ENCODE measurements around the gene RAB24.

RAB24 gene

DNA sequence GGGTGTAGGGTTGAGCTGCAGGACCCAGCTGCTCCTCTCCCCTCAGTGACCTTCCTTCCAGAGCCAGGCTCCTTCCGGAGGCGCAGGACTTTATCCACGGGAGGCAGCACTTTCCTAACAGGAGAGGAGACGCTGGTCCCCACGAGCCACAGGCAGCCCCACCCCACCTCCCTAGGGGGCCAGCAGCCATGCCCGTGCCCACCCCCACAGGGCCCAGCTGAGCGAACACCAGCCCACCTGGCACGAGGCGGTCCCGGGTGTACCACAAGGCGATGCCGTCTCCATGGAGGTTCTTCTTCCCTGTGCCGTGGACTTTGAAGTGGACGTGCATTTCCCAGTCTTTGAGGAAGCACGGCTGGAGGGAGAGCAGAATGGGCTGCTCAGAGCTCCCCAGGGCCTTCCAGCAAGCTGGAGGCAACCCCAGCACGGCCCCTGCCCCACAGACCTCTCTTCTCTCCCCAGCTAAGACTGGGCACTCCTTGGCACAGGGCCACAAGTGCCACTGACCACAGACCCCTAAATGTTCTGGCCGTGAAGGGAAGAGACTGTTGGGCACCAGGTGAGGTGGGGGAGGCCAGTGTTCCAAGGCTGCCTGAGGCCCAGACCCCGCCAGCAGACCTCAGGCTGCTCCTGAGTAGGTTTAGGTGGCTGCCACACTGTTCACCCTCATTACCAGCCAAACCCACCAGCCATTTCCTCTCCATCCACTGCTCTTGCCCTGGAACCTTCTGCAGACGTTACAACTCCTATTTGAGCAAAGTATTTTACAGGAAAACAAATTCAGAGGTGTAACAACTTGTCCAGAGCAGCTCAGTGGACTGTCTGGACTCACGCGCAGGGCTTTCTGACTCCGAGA, 35.0 kb upstream of the RAB24 start:
- CTCF ChIA-PET, result interaction anchor here (1.0 to 1.8 kb wide), 5 partner anchors 20 to 678 kb away, joined by 3 to 6 read pairs (median 3); no protein-coding TSS in a partner anchor

DNA sequence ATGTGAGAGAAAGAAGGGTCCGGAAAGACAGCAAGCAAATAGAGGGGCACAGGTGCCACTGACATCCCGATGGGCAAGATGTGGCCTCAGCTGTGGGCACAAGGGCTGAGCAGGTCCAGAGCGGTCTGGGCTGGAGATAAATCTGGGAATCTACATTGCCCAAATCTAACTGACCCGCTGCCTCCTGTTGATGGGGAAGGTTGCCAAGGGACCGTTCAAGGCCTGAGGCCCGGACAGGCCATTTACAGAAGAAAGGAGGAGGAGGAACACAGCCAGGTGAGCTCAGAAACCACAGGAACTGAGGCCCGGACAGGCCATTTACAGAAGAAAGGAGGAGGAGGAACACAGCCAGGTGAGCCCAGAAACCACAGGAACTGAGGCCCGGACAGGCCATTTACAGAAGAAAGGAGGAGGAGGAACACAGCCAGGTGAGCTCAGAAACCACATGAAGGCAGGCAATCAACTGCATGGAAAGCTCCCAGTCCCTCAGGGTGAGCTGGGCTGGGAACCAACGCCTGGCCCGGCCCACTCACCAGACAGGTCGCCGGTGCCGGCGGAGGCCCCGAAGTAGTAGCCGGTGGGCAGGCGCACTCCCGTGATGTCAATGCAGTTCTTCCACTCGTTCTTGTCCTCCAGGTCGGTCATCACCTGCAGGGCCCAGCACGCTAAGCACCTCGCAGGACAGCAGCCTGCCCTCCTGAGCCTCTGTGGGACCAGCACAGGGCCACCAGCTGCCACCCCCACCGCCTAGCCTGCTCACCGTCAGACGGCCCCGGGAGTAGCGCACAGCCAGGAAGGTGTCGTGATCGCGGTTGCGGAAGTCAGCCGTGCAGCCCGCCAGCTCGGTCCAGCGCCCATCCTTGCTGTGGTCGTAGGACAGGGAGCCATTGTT, 33.3 kb upstream of the RAB24 start:
- CTCF ChIA-PET, result interaction anchor here (1.0 to 2.1 kb wide), 7 partner anchors 10 to 223 kb away, joined by 3 to 11 read pairs (median 3); partner anchors contain the start of genes PRELID1 and RAB24
- TF ChIP-seq, protein P1, sequence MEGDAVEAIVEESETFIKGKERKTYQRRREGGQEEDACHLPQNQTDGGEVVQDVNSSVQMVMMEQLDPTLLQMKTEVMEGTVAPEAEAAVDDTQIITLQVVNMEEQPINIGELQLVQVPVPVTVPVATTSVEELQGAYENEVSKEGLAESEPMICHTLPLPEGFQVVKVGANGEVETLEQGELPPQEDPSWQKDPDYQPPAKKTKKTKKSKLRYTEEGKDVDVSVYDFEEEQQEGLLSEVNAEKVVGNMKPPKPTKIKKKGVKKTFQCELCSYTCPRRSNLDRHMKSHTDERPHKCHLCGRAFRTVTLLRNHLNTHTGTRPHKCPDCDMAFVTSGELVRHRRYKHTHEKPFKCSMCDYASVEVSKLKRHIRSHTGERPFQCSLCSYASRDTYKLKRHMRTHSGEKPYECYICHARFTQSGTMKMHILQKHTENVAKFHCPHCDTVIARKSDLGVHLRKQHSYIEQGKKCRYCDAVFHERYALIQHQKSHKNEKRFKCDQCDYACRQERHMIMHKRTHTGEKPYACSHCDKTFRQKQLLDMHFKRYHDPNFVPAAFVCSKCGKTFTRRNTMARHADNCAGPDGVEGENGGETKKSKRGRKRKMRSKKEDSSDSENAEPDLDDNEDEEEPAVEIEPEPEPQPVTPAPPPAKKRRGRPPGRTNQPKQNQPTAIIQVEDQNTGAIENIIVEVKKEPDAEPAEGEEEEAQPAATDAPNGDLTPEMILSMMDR (IDR thresholded peaks at IDR 0.05; ENCODE audit: control extremely low read depth, extremely low read depth, low read depth, missing control alignments), result no peak
- no peak for DNase-seq (ENCODE audit: extremely low spot score)
- POLR2A ChIA-PET, result no interaction called here

More for the DNA sequence above, 35.0 kb upstream of the RAB24 start:
- DNase-seq (ENCODE audit: extremely low spot score), result no peak
- POLR2A ChIA-PET, result no interaction called here
- TF ChIP-seq, protein P1 (IDR thresholded peaks at IDR 0.05; ENCODE audit: control extremely low read depth, extremely low read depth, low read depth, missing control alignments), result no peak

DNA sequence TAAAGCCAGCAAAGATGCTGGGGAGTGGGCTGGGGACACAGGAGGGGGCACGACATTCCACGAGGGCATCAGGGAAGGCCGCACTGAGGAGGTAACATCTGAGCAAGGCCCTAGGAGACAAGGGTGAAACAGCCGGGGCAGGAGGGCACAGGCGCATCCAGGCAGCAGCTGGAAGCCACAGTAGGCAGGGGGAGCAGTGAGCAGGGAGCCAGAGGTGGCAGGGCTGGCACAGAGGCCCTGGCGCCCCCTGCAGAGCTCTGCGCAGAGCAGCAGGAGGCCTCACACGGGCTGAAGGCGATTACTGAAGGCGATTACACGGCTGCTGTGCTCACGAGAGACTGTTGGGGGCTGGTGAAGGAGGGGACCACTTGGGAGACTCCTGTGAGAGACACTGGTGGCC, 32.6 kb upstream of the RAB24 start:
- POLR2A ChIA-PET, result no interaction called here

DNA sequence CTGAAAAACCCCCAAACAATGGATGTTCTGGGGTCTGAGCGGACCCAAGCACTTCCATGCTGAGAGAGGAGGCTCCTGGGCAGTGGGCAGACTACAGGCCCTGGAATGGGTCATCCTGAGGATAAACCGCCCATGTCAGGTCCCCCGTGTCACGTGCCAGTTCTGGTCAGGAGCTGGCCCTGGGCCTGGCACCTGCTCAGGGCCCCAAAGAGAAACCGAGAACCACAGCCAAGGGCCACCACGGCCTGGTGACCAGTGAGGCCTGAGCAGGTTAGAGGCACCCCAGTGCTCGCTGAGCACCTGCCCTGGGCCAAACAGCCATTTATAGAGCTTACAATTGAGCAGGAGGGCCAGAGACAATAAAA, 32.2 kb upstream of the RAB24 start:
- TF ChIP-seq, protein P1 (IDR thresholded peaks at IDR 0.05; ENCODE audit: control extremely low read depth, extremely low read depth, low read depth, missing control alignments), result no peak
- ChIA-PET CTCF (interaction anchor here (1.0 to 2.1 kb wide), 9 partner anchors 11 to 222 kb away, joined by 3 to 11 read pairs (median 3); partner anchors contain the start of genes PRELID1 and RAB24), POLR2A (no interaction called here)
- no peak for DNase-seq (ENCODE audit: extremely low spot score)

More for the DNA sequence above, 32.6 kb upstream of the RAB24 start:
- DNase-seq (ENCODE audit: extremely low spot score), result no peak
- TF ChIP-seq, protein P1 (IDR thresholded peaks at IDR 0.05; ENCODE audit: control extremely low read depth, extremely low read depth, low read depth, missing control alignments), result peak; percentile 31
- CTCF ChIA-PET, result interaction anchor here (1.0 to 2.1 kb wide), 9 partner anchors 11 to 222 kb away, joined by 3 to 11 read pairs (median 3); partner anchors contain the start of genes PRELID1 and RAB24

DNA sequence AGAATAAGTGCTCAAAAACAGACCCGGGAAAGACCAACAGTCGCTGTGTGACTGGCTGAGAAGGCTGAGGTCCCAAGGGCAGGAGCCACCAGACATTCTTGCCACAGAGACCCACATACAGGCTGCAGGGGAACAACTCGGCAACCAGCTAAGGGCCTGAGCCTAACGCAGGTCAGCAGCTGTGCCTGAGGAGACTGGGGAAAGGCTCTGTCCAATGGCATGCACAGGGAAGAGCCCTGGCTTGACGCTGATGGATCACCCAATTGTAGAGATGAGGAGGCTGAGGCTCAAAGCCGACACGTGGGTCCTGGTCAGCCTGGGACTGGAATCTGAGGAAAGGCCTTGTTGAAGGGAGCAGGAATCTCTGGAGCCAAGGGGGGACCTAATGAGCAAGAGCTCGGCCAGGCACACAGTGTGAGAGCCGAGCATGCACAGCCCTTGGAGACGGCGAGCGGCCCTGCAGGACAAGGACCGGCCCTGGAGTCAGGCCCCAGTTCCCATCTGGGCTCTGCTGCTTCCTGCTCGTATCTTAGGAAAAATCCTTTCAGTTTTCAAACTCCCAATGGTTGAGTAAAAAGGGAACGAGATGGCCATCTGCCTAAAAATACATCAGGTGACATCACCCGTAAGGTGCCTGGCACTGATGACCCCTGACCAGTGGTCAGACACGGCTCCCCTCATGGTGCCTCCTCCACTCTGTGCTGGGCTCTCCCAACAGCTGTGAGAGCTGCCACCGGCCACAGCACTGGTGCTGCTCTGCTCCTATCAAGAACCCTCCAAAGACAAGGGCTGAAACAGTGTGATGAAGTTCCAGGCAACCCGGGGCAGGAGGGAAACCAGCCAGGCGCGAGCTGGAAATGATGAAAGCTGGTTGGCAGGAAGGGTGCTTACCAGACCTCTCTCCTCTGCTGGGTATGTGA, 31.5 kb upstream of the RAB24 start:
- CTCF ChIA-PET, result interaction anchor here (1.0 to 2.1 kb wide), 7 partner anchors 17 to 221 kb away, joined by 3 to 11 read pairs (median 4); partner anchors contain the start of gene LMAN2
- no peak for DNase-seq (ENCODE audit: extremely low spot score)
- POLR2A ChIA-PET, result no interaction called here
- TF ChIP-seq, protein P1 (IDR thresholded peaks at IDR 0.05; ENCODE audit: control extremely low read depth, extremely low read depth, low read depth, missing control alignments), result no peak
